ENCODE measurements around the gene TNIP1. TPM values are rescaled to one million over a fixed set of nuclear protein-coding genes. Genes with fewer than 3 reads are reported as not detected.

Gene TNIP1
- total and polyA plus RNA-seq, 2 experiments from 2014 or later: 57.0 to 64.6 TPM

DNA sequence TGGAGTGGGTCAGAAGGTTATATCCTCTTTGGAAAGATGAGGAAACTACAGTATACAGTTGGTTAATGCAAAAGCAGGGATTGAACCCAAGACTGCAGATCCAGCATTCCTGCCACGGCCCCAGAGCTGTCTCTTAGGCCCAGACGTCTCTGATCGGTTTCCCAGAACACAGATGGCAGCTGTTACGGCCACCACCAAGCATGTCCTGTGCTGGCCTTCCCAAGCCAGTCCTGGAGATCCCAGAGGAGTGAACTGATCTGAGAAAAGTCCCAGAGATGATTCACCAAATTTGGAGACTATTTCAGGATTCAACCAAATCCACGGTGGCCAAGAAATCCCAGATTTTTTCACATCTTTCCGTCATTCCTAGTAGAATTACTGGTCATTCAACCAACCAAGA is 20.1 kb downstream of the TNIP1 start:
- TF ChIP-seq CTCF (IDR thresholded peaks at IDR 0.05; ENCODE audit: poor library complexity): no peak
- TF ChIP-seq EZH2phosphoT487 (IDR thresholded peaks at IDR 0.05; ENCODE audit: low read depth, severe bottlenecking, unreplicated experiment): no peak
- no peak for TF ChIP-seq EZH2 (IDR thresholded peaks at IDR 0.05; ENCODE audit: borderline replicate concordance)
- 91% methylated on average over 6 of the region's 6 CpGs for WGBS (ENCODE audit: low lambda C conversion rate, missing lambda C conversion rate)

GRCh38 chr5:151058891-151059489 is 21.8 kb downstream of the TNIP1 start:
- Histone ChIP-seq H3K9me2 (replicated peaks; ENCODE audit: insufficient read depth) (no peaks in the 10 kb centered on the region), H3K79me2 (peaks cover 14% of the 10 kb centered on the region), H2AFZ (no peak overlapping the region), H3K4me3 (no peak overlapping the region), H3K4me1 (ENCODE audit: insufficient read depth) (peaks cover 17% of the 10 kb centered on the region), H3K27me3 (no peaks in the 10 kb centered on the region), H3K9me3 (ENCODE audit: low read depth) (no peaks in the 10 kb centered on the region), H3K4me2 (no peak overlapping the region), H3K36me3 (replicated peaks; ENCODE audit: insufficient read depth, low read depth) (no peaks in the 10 kb centered on the region), H4K20me1 (ENCODE audit: insufficient read depth, poor library complexity, severe bottlenecking) (peaks cover 2% of the 10 kb centered on the region), H3K27ac (no peak overlapping the region)
- TF ChIP-seq EZH2phosphoT487 (IDR thresholded peaks at IDR 0.05; ENCODE audit: low read depth, severe bottlenecking, unreplicated experiment) (no peak), EZH2 (IDR thresholded peaks at IDR 0.05; ENCODE audit: borderline replicate concordance) (no peak), CTCF (IDR thresholded peaks at IDR 0.05; ENCODE audit: poor library complexity) (no peak)
- 94% methylated on average over 7 of the region's 7 CpGs for WGBS (ENCODE audit: low lambda C conversion rate, missing lambda C conversion rate)
- DNase-seq (ENCODE audit: low spot score): no peak

More for the DNA sequence above, 20.1 kb downstream of the TNIP1 start:
- DNase-seq (ENCODE audit: low spot score): no peak
- Histone ChIP-seq H2AFZ (no peak overlapping the region), H3K9me2 (replicated peaks; ENCODE audit: insufficient read depth) (no peaks in the 10 kb centered on the region), H3K4me3 (no peak overlapping the region), H3K36me3 (replicated peaks; ENCODE audit: insufficient read depth, low read depth) (no peaks in the 10 kb centered on the region), H3K4me1 (ENCODE audit: insufficient read depth) (peaks cover 13% of the 10 kb centered on the region), H3K27ac (no peak overlapping the region), H3K79me2 (peaks cover 30% of the 10 kb centered on the region), H4K20me1 (ENCODE audit: insufficient read depth, poor library complexity, severe bottlenecking) (peaks cover 11% of the 10 kb centered on the region), H3K9me3 (ENCODE audit: low read depth) (no peaks in the 10 kb centered on the region), H3K27me3 (no peaks in the 10 kb centered on the region), H3K4me2 (no peak overlapping the region)

DNA sequence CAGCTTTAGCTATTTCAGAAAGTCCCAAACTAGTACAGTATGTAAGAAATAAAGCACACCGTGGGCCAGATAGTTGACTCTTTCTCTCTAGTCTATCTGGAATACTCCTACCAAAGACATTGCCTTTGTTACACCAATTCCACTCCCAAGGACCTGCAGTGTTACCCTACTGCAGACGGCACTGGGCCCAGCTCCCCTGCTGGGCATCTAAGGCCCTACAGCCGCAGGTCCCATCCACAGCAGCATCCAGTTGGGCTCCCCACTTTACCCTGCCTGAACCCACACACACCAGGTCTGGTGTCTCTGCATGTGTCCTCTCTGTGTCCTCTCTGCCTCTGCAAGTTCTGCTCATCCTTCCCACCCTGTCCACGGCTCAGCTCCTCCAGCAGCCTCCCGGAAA is 22.5 kb downstream of the TNIP1 start:
- Histone ChIP-seq H3K4me3 (no peak overlapping the region), H3K9me3 (ENCODE audit: low read depth) (no peaks in the 10 kb centered on the region), H4K20me1 (ENCODE audit: insufficient read depth, poor library complexity, severe bottlenecking) (no peaks in the 10 kb centered on the region), H2AFZ (no peak overlapping the region), H3K36me3 (replicated peaks; ENCODE audit: insufficient read depth, low read depth) (no peaks in the 10 kb centered on the region), H3K27me3 (no peaks in the 10 kb centered on the region), H3K4me2 (no peak overlapping the region), H3K4me1 (ENCODE audit: insufficient read depth) (peaks cover 10% of the 10 kb centered on the region), H3K9me2 (replicated peaks; ENCODE audit: insufficient read depth) (no peaks in the 10 kb centered on the region), H3K79me2 (peaks cover 11% of the 10 kb centered on the region), H3K27ac (no peak overlapping the region)
- no peak for TF ChIP-seq CTCF (IDR thresholded peaks at IDR 0.05; ENCODE audit: poor library complexity)
- no peak for TF ChIP-seq EZH2phosphoT487 (IDR thresholded peaks at IDR 0.05; ENCODE audit: low read depth, severe bottlenecking, unreplicated experiment)
- no peak for TF ChIP-seq EZH2 (IDR thresholded peaks at IDR 0.05; ENCODE audit: borderline replicate concordance)
- 82% methylated on average over 5 of the region's 5 CpGs for WGBS (ENCODE audit: low lambda C conversion rate, missing lambda C conversion rate)
- no peak for DNase-seq (ENCODE audit: low spot score)
